ENCODE measurements around the gene NEU2.
"Not testable (repeated sequence)": the region's sequence is repeated elsewhere in the genome, so short reads cannot be mapped to it uniquely, and the experiment has no call there.

NEU2 gene

DNA sequence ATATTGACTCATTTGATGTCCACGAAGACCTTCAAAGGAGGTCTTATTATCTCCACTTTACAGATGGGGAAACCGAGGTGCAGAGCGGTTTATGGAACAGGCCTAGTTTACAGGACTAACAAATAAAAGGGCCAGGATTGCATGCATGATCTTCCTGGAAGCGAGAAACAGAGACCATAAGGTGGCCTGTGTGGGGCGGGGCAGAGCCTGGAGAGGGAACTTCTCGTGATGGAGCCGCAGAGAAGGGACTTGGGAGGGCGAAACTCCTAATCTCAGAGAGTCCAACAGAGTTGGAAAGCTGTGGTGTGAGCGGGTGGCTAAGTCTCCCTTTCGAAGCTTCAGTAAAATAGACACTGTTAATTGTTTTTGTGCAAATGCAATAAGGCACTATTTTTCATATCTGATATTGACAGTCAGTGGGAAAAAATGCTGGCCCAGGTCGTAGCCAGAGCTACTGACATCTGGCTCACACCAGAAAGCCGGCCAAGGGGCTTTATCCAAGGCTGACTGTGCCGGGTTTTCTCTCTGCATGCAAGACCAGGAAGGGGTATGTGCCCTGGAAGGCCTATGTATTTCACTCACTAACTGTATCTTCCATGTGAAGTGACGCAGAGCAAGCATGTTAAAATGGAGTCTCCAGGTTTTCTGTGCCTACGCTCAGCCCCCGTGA lies 32.2 kb downstream of the NEU2 start:
- H2BK5ac ChIP-seq (ENCODE audit: low read length), result no peak overlapping the region
- H3K23ac ChIP-seq (ENCODE audit: low read length), result no peak overlapping the region
- WGBS (ENCODE audit: extremely low coverage, insufficient coverage, low lambda C conversion rate), result no CpG with 5 or more reads among the region's 16 CpGs
- no peak overlapping the region for H2BK15ac ChIP-seq (replicated peaks; ENCODE audit: low read depth)
- H3K27ac ChIP-seq (ENCODE audit: low read depth, low read length), result no peak overlapping the region
- H3K56ac ChIP-seq (ENCODE audit: low read length), result no peak overlapping the region
- H4K5ac ChIP-seq (ENCODE audit: low read length), result no peak overlapping the region
- H3K4me1 ChIP-seq (ENCODE audit: control insufficient read depth, low read depth, low read length), result no peaks in the 10 kb centered on the region
- no peaks in the 10 kb centered on the region for H3K36me3 ChIP-seq (ENCODE audit: control insufficient read depth, insufficient read depth, low read length)
- H3K27me3 ChIP-seq (ENCODE audit: insufficient read depth, low read length, poor library complexity), result no peaks in the 10 kb centered on the region
- H3K4me2 ChIP-seq (ENCODE audit: low read length), result no peak overlapping the region
- H3K18ac ChIP-seq (ENCODE audit: low read length), result no peak overlapping the region
- H3K9ac ChIP-seq (ENCODE audit: low read length), result no peak overlapping the region
- no peak for DNase-seq
- H2BK120ac ChIP-seq (ENCODE audit: low read depth, low read length), result no peak overlapping the region
- H4K8ac ChIP-seq (ENCODE audit: low read depth, low read length), result no peak overlapping the region
- no peaks in the 10 kb centered on the region for H3K79me1 ChIP-seq (ENCODE audit: low read length)
- no peak overlapping the region for H2AK5ac ChIP-seq (ENCODE audit: low read length)
- no peak overlapping the region for H3K4me3 ChIP-seq (ENCODE audit: low read length)
- no peaks in the 10 kb centered on the region for H3K79me2 ChIP-seq (ENCODE audit: control insufficient read depth, insufficient read depth, low read length)
- no peak overlapping the region for H3K4ac ChIP-seq (ENCODE audit: low read depth, low read length)

DNA sequence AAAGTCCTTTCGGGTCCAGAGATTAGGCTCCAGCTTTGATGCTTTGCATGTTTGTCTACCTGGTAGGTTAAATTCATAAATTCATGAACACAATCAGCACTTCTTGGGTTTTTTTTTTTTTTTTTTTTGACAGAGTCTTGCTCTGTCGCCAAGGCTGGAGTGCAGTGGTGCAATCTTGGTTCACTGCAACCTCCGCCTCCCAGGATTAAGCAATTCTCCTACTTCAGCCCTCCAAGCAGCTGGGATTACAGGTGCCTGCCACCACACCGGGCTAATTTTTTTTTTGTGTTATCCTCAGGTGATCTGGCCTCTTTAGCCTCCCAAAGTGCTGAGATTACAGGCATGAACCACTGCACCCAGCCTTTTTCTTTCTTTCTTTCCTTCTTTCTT lies 32.7 kb downstream of the NEU2 start:
- not testable (repeated sequence) for H3K56ac ChIP-seq (ENCODE audit: low read length); H3K27ac ChIP-seq (ENCODE audit: low read depth, low read length); H3K18ac ChIP-seq (ENCODE audit: low read length); H2BK120ac ChIP-seq (ENCODE audit: low read depth, low read length); H2AK5ac ChIP-seq (ENCODE audit: low read length); H3K9ac ChIP-seq (ENCODE audit: low read length); H4K5ac ChIP-seq (ENCODE audit: low read length); H3K27me3 ChIP-seq (ENCODE audit: insufficient read depth, low read length, poor library complexity); H3K36me3 ChIP-seq (ENCODE audit: control insufficient read depth, insufficient read depth, low read length); H3K23ac ChIP-seq (ENCODE audit: low read length); DNase-seq; H3K4me1 ChIP-seq (ENCODE audit: control insufficient read depth, low read depth, low read length); H2BK5ac ChIP-seq (ENCODE audit: low read length); H3K4ac ChIP-seq (ENCODE audit: low read depth, low read length); H3K79me2 ChIP-seq (ENCODE audit: control insufficient read depth, insufficient read depth, low read length); H2BK15ac ChIP-seq (replicated peaks; ENCODE audit: low read depth); H4K8ac ChIP-seq (ENCODE audit: low read depth, low read length); H3K4me3 ChIP-seq (ENCODE audit: low read length); H3K79me1 ChIP-seq (ENCODE audit: low read length); H3K4me2 ChIP-seq (ENCODE audit: low read length)
- WGBS (ENCODE audit: extremely low coverage, insufficient coverage, low lambda C conversion rate), result no CpG with 5 or more reads among the region's 4 CpGs

DNA sequence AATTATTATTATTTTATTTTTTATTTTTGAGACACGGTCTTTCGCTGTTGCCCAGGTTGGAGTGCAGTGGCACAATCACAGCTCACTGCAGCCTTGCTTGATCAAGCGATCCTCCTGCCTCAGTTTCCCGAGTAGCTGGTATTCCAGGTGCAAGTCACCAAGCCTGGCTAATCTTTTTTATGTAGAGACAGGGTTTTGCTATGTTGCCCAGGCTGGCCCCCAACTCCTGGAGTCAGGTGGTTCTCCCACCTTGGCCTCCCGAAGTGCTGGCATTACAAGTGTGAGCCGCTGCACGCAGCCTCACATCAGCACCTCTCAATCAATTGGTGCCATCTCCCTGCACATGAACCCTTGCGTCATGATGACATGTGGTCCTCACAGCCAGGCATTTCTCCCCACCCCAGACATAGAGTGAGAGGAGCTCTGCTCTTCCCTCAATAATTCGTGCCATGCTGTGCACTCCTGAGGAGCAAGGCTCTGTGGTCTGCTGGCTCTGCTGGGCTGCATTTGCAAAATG lies 33.5 kb downstream of the NEU2 start:
- no peak overlapping the region for H3K18ac ChIP-seq (ENCODE audit: low read length)
- H3K4me2 ChIP-seq (ENCODE audit: low read length), result no peak overlapping the region
- no peak overlapping the region for H3K4ac ChIP-seq (ENCODE audit: low read depth, low read length)
- no peak overlapping the region for H2AK5ac ChIP-seq (ENCODE audit: low read length)
- H3K4me3 ChIP-seq (ENCODE audit: low read length), result no peak overlapping the region
- no peak overlapping the region for H2BK15ac ChIP-seq (replicated peaks; ENCODE audit: low read depth)
- H3K9ac ChIP-seq (ENCODE audit: low read length), result no peak overlapping the region
- WGBS (ENCODE audit: extremely low coverage, insufficient coverage, low lambda C conversion rate), result no CpG with 5 or more reads among the region's 9 CpGs
- H4K5ac ChIP-seq (ENCODE audit: low read length), result no peak overlapping the region
- no peaks in the 10 kb centered on the region for H3K36me3 ChIP-seq (ENCODE audit: control insufficient read depth, insufficient read depth, low read length)
- H2BK5ac ChIP-seq (ENCODE audit: low read length), result no peak overlapping the region
- no peaks in the 10 kb centered on the region for H3K4me1 ChIP-seq (ENCODE audit: control insufficient read depth, low read depth, low read length)
- no peak overlapping the region for H2BK120ac ChIP-seq (ENCODE audit: low read depth, low read length)
- H3K27ac ChIP-seq (ENCODE audit: low read depth, low read length), result no peak overlapping the region
- no peaks in the 10 kb centered on the region for H3K27me3 ChIP-seq (ENCODE audit: insufficient read depth, low read length, poor library complexity)
- H3K23ac ChIP-seq (ENCODE audit: low read length), result no peak overlapping the region
- H3K79me1 ChIP-seq (ENCODE audit: low read length), result no peaks in the 10 kb centered on the region
- H4K8ac ChIP-seq (ENCODE audit: low read depth, low read length), result no peak overlapping the region
- H3K79me2 ChIP-seq (ENCODE audit: control insufficient read depth, insufficient read depth, low read length), result no peaks in the 10 kb centered on the region
- no peak for DNase-seq
- no peak overlapping the region for H3K56ac ChIP-seq (ENCODE audit: low read length)

DNA sequence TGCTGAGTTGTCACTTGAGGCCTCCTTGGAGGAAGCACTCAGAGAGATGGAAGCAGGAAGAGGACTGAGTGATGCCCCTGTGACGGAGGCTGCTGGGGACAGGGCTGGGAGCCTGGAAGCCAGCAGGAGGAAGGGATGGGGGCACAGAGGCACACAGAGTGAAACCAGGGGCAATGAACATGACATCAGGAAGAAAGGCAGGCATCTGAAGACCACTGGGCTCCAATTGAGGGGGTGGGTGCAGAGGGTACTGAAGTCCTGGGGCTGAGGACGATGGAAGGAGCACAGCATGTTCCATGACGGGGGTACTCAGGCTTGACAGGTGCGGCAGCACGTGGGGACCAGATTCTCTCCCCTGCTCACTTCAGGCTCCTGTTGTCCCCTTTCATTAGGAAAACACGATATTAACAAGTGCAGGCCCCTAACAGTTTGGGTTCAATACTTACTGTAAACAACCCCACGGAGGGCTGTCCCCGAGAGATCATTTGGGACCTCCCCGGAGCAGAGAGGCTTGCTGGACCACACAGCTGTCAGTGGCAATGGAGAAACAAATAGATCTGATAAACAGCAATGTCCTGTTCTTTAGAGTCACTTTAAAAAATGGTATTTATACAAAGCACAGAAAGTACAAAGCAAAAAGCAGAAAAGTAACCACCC lies 36.4 kb downstream of the NEU2 start:
- no peak overlapping the region for H3K56ac ChIP-seq (ENCODE audit: low read length)
- H3K18ac ChIP-seq (ENCODE audit: low read length), result no peak overlapping the region
- DNase-seq, result no peak
- H2BK120ac ChIP-seq (ENCODE audit: low read depth, low read length), result no peak overlapping the region
- no peak overlapping the region for H3K23ac ChIP-seq (ENCODE audit: low read length)
- no peak overlapping the region for H4K8ac ChIP-seq (ENCODE audit: low read depth, low read length)
- H3K4me3 ChIP-seq (ENCODE audit: low read length), result no peak overlapping the region
- no peak overlapping the region for H3K27ac ChIP-seq (ENCODE audit: low read depth, low read length)
- H3K4me2 ChIP-seq (ENCODE audit: low read length), result no peak overlapping the region
- no peak overlapping the region for H2BK5ac ChIP-seq (ENCODE audit: low read length)
- no peaks in the 10 kb centered on the region for H3K4me1 ChIP-seq (ENCODE audit: control insufficient read depth, low read depth, low read length)
- no peak overlapping the region for H3K9ac ChIP-seq (ENCODE audit: low read length)
- no peaks in the 10 kb centered on the region for H3K79me2 ChIP-seq (ENCODE audit: control insufficient read depth, insufficient read depth, low read length)
- no peaks in the 10 kb centered on the region for H3K27me3 ChIP-seq (ENCODE audit: insufficient read depth, low read length, poor library complexity)
- H2BK15ac ChIP-seq (replicated peaks; ENCODE audit: low read depth), result no peak overlapping the region
- whole genome bisulfite sequencing (ENCODE audit: extremely low coverage, insufficient coverage, low lambda C conversion rate), result no CpG with 5 or more reads among the region's 9 CpGs
- H3K4ac ChIP-seq (ENCODE audit: low read depth, low read length), result no peak overlapping the region
- H2AK5ac ChIP-seq (ENCODE audit: low read length), result no peak overlapping the region
- no peak overlapping the region for H4K5ac ChIP-seq (ENCODE audit: low read length)
- H3K79me1 ChIP-seq (ENCODE audit: low read length), result no peaks in the 10 kb centered on the region
- no peaks in the 10 kb centered on the region for H3K36me3 ChIP-seq (ENCODE audit: control insufficient read depth, insufficient read depth, low read length)

DNA sequence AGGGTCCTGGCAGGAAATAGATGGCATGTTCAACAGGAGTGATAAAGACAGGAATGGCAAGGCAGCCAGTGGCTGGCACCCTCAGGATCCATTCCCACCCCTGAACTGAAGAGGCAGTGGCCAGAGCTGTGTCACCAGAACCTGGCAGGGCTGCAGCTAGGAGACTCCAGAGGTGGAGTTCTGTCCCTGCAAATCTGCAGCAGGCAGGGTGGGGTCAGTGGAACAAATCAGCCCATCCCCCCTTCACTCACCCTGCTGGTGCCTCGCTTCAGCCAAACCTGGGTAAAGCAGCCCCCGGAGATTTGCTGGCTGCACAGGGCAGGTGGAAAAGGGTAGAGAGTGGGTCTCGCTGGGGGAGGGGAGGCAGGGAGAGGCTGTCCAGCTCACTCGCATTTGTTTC lies 40.4 kb downstream of the NEU2 start:
- Histone ChIP-seq H3K4ac (ENCODE audit: low read depth, low read length) (no peak overlapping the region), H4K5ac (ENCODE audit: low read length) (no peak overlapping the region), H3K79me2 (ENCODE audit: control insufficient read depth, insufficient read depth, low read length) (no peaks in the 10 kb centered on the region), H3K4me3 (ENCODE audit: low read length) (no peak overlapping the region), H3K4me1 (ENCODE audit: control insufficient read depth, low read depth, low read length) (peaks cover 2% of the 10 kb centered on the region), H2AK5ac (ENCODE audit: low read length) (no peak overlapping the region), H3K9ac (ENCODE audit: low read length) (no peak overlapping the region), H3K27me3 (ENCODE audit: insufficient read depth, low read length, poor library complexity) (no peaks in the 10 kb centered on the region), H3K56ac (ENCODE audit: low read length) (no peak overlapping the region), H3K23ac (ENCODE audit: low read length) (no peak overlapping the region), H3K4me2 (ENCODE audit: low read length) (no peak overlapping the region), H3K36me3 (ENCODE audit: control insufficient read depth, insufficient read depth, low read length) (no peaks in the 10 kb centered on the region), H2BK15ac (replicated peaks; ENCODE audit: low read depth) (no peak overlapping the region), H2BK5ac (ENCODE audit: low read length) (no peak overlapping the region), H3K18ac (ENCODE audit: low read length) (no peak overlapping the region), H3K79me1 (ENCODE audit: low read length) (no peaks in the 10 kb centered on the region), H3K27ac (ENCODE audit: low read depth, low read length) (no peak overlapping the region), H4K8ac (ENCODE audit: low read depth, low read length) (no peak overlapping the region), H2BK120ac (ENCODE audit: low read depth, low read length) (no peak overlapping the region)
- no peak for DNase-seq
- no CpG with 5 or more reads among the region's 4 CpGs for WGBS (ENCODE audit: extremely low coverage, insufficient coverage, low lambda C conversion rate)

Data from mesendoderm (in vitro differentiated cells).